GM18951 (cell line): ENCODE data around the gene LAMA2.
"Not testable (repeated sequence)": the region's sequence is repeated elsewhere in the genome, so short reads cannot be mapped to it uniquely, and the experiment has no call there.

Experiments used
- POLR2A ChIP-seq: IDR thresholded peaks from 4 replicates; pipeline ENCODE4 v1.6.1; 2011; ENCODE audit warnings: mild to moderate bottlenecking; ENCODE audit not compliant: insufficient read length, insufficient read depth; ENCODE audit errors: extremely low read depth
- in situ Hi-C: fragments of 300-500 bp; cut with MboI; formaldehyde crosslinking; loops from one replicate; pipeline ENCODE4 v1.12.0; 2022; ENCODE audit warnings: low sequenced_read_pairs, mixed read lengths, inconsistent platforms; ENCODE audit not compliant: unreplicated experiment

The LAMA2 gene

DNA sequence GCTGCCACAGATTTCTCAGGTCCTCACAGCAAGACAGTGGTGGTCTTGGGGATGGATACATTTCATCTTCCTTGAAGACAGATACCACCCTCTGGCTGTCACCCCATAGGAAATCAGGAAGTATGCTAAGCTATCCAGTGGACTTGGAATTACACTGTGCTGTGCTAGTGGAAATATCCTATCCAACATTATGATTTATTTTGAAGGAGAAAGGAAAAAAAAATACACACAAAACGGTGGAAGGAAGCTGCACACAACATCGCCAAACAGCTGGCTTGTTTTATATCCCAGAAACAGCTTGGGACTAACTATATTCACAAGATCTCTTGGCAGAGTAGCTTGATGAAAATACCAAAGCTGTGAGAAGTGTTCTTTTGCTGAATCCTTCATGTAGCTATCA, 257.6 kb downstream of the LAMA2 start:
- TF ChIP-seq POLR2A = no peak
- in situ Hi-C loops = no loop called here

DNA sequence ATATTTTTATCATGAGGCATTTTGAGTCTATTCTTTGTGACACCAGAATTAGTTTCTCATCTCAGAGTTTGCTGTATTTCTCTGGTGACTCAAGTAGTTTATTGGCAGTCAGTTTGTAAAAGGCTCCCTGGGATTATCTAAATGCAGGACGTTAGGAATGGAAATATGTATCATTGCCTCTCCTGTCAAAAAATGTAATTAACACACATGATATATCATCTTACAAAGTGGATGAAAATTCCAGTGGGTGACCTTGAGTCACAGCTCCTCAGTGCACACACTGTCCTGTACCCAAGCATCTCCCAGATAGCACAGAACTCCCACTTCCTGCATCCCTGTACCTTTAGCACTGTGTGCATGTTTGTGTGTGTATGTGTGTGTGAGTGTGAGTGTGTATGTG, 258.6 kb downstream of the LAMA2 start:
- in situ Hi-C loops = no loop called here
- TF ChIP-seq POLR2A = no peak

DNA sequence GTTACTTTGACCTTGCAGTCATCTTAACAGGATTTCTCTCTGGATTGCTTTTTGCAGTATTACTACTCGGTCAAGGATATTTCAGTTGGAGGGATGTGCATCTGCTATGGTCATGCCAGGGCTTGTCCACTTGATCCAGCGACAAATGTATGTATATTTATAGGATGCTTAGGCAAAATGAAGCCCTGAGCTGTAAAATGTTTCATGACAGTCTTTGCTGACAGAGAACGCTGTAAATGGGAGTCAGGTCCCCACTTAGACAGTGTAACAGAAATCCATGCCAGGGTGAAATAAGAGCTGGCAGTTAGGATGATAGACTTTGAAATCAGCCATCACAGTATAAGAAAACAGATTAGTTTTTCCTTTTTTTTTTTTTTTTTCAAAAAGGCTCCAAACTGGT, 264.0 kb downstream of the LAMA2 start:
- no peak for TF ChIP-seq POLR2A
- in situ Hi-C loops = no loop called here

DNA sequence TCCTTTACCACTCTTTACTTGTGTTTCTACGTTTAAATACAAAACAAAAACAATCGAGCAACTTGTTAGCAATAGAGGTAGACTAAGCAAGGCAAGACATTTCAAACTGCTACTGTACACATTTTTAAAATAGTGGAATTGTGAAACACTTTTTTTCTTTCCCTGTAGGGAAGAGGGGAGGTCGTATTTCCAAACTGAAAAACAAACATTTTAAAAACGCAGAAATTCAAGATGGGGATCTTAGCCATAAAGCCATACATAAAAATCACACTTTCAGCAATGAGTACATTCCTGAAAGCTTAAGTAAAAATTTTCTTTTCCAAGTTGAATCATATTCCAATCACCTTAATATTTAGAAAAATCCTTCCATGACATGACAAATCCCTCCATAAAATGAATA, 267.6 kb downstream of the LAMA2 start:
- TF ChIP-seq POLR2A = no peak
- in situ Hi-C loops = no loop called here

DNA sequence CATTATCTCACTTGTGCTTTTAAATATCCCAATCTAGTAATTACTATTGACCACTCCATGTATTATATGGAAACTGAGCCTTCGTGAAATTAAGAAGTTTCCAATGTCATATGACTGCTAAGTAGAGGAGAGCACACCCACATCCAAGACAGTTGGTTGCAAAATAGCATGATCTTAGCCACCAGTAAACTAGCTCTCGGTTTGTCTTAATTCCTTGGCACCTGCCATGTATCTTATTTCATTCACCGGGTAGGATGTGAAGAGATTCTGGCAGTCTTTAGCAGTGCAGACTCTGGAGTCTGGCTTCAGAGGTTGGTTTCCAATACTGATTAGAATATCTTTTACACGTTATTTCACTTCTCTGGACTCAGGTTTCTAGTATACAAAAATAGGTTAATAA, 270.3 kb downstream of the LAMA2 start:
- in situ Hi-C loops = no loop called here
- TF ChIP-seq POLR2A = no peak

DNA sequence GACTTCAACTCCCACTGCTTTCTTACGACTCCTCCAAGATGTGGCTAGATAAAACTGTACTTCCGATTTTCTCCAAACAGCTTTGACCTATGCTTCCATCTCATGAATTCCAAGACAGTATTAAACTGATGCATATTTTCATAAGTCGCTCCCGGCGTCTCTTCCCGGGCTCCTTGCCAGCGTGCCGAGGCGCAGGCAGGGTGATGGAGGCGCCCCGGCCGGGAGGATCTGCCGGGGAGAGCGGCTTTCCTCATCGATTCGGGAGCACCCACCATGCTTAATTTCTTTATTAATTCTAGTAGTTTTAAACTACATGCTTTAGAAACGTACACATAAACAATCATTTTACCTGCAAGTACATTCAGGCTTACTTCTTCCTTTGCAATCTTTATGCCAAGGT, 276.3 kb downstream of the LAMA2 start:
- in situ Hi-C loops = not testable (repeated sequence)

DNA sequence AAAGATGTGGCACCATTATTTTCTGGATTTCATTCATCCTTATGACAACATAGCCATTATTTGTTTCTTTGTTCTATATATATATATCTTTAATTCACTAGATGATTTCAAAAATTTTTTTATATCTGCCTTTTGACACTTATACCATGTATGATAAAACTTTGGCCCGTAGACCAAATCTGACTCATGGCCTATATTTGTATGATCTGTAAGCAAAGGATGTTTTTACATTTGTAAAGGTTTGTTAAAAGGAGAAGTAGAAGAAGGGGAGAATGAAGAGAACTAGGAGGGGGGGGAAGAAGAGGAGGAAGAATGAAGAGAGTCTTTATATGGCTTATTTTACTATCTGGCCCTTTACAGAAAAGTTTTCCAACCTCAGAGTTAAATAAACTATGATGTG, 279.7 kb downstream of the LAMA2 start:
- no peak for TF ChIP-seq POLR2A
- in situ Hi-C loops = no loop called here

DNA sequence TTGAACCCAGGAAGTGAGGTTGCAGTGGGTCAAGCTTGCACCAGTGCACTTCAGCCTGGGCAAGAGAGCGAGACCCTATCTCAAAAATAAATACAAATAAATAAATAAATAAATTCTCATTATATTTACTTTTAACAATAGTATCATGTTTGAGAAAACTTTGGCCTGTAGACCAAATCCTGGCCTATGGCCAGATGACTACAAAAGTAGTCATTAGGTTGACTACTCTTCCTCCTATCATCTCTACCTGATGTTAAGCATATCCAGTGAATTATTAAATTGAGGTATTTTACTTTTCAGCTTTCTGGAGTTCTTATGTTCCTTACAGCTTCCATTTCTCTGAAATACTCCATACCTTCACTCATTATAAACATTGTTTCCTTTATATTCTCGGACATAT, 280.6 kb downstream of the LAMA2 start:
- in situ Hi-C loops = no loop called here
- TF ChIP-seq POLR2A = no peak

DNA sequence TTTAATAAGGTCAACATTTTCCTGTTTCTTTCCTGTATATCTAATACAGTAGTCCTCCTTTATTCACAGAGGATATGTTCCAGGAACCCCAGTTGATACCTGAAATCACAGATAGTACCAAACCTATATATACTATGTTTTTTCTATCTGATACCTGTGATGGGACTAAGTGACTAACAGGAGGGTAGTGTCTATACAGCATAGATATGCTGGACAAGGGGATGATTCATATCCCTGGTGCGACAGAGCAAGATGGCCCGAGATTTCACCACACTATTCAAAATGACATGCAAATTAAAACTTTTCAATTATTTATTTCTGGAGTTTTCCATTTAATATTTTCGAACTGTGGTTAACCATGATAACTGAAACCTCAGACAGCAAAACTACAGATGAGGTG, 281.1 kb downstream of the LAMA2 start:
- in situ Hi-C loops = no loop called here
- no peak for TF ChIP-seq POLR2A

DNA sequence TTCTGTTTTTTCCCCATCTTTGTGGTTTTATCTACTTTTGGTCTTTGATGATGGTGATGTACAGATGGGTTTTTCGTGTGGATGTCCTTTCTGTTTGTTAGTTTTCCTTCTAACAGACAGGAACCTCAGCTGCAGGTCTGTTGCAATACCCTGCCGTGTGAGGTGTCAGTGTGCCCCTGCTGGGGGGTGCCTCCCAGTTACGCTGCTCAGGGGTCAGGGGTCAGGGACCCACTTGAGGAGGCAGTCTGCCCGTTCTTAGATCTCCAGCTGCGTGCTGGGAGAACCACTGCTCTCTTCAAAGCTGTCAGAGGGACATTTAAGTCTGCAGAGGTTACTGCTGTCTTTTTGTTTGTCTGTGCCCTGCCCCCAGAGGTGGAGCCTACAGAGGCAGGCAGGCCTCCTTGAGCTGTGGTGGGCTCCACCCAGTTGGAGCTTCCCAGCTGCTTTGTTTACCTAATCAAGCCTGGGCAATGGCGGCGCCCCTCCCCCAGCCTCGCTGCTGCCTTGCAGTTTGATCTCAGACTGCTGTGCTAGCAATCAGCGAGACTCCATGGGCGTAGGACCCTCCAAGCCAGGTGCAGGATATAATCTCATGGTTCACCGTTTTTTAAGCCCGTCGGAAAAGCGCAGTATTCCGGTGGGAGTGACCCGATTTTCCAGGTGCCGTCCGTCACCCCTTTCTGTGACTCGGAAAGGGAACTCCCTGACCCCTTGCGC, 289.5 kb downstream of the LAMA2 start:
- in situ Hi-C loops = not testable (repeated sequence)

DNA sequence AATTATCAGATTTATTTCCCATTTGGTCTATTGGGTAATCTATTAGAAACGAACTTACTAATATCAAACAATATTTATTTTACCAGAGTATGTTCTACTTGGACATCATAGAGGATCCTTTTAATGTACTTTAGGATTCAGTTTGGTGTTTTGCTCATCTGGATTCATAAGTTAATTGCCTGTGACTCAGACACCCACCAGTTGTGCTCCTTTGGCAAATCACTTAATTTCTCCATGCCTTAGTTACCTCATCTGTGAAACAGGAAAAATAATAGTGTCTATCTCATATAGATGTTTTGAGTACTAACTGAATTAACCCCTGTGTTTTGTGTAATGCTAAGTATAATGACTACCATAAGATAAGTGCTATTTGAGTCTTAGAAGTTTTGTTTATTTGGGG, 292.1 kb downstream of the LAMA2 start:
- in situ Hi-C loops = no loop called here
- TF ChIP-seq POLR2A = no peak

DNA sequence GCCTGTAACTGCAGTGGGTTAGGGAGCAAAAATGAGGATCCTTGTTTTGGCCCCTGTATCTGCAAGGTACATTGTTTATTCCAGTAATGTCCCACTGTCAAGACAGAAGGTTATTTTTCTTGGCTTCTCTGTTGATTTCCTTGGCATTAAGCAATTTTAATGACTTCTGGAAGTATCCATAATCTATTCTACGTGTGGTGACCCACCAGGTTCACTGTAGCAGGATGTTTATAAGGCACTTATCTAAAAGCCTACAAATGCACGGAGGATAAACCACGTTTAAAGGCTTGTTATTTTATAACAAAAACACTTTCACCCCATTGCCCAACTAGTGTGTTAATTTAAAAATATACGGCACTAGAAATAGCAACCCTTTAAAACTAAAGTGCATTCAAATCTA, 294.9 kb downstream of the LAMA2 start:
- TF ChIP-seq POLR2A = no peak
- in situ Hi-C loops = no loop called here

DNA sequence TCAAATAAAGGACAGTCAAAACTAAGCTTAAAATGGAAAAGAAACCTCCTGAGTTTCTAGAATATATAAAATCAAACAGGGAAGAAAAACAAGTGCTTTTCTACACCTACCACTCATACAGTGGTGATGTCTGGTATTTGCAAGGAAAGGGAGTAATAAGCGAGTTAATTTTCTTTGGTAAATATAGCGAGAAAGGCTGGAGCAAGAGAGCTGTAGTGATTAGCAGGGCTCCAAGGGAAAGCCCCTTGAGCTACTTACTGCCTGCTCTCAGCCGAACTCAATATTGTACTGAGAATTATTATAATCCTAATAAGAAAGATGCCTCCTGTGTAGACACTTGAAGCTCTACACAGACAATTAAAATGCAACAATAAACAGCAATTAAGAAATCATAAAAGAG, 296.3 kb downstream of the LAMA2 start:
- no peak for TF ChIP-seq POLR2A
- in situ Hi-C loops = no loop called here

DNA sequence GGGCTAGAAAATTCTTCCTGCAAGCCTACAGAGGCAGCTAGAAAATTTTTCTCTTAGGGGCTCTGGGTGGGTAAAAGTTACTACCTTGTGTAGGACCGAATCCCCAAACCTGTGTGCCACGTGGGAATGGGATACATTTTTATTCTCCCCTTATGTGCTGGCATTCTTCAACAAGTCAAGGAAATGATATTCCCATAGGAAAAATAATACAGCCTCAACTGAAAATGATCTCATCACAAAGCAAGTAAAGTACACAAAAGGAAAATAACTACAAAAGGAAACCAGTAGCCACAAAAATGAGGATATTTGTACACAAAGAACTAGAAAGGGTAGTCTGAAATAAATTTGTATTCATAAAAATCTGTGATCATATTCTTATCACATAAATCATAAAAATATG, 298.1 kb downstream of the LAMA2 start:
- no peak for TF ChIP-seq POLR2A
- in situ Hi-C loops = no loop called here

DNA sequence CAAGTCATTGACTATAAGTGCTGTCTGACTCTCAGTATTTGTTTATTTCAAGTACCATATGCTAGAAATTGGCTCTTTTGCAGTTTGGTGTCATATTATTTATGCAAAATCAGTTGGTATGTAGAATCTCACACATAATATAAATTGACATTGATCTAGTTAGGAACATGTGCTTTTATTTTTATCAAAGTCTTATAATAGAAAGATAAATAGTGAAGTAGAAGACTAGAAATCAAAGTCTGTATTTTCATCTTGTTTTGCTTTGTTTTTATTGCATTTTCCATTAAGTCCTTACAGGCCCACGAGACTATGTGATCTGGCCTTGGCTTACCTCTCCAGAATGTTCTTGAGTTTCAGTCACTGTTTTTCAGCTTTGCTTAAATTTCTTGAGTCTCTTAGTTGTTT, 300.3 kb downstream of the LAMA2 start:
- in situ Hi-C loops = no loop called here
- no peak for TF ChIP-seq POLR2A

DNA sequence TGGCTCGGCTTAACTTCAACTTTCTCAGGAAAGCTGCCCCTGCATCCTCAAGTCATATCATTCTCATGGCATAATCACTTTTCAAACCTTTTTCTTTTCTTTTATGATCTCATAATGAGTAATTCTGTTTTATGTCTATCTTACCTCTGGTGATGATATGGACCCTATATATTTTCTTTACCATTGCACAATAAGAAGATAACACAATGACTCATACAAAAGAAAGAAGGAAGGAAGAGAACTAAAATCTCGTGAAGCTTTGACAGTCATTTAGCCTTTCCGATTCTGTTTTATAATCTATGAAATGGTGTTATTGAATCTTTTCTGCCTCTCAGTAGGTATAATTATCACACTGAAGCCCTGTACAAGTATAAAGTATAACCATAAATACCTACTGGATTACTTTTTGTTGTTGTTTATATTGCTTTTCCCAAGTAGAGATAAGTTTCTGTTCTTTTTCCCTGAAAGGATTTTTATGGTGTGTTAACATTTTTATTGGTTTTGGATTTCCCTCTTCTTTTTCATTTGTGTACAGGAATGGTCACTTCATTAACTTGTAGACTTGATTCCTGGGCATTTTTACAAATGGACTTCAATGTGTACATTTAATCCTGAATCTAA, 300.9 kb downstream of the LAMA2 start:
- in situ Hi-C loops = no loop called here
- TF ChIP-seq POLR2A = no peak
